Stimulated activated CD4-positive, alpha-beta T cell treated with anti-CD3 and anti-CD28 coated beads, Interleukin-1b, Interleukin-23, amount 100 ng/mL, for 4 hours (primary cell): ENCODE measurements around the gene FTSJ3.

Experiments
- DNase-seq, 2 donors: peaks; one replicate each; pipeline ENCODE4 v3.0.0-alpha.2; 2020; ENCODE audit warnings: low read depth in 2 of 2

FTSJ3 gene

DNA sequence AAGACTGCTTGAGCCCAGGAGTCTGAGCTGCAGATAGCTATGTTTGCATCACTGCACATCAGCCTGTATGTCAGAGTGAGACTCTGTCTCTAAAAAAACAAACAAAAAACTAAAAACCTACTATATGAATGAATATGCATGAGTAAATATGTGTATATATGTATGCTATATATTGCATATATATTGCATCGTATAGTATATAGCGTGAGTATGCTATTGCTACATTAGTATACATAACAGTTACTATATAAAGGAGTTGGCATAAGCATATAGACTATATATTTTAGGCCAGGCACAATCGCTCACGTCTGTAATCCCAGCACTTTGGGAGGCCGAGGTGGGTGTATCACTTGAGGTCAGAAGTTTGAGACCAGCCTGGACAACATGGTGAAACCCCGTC, 37.4 kb downstream of the FTSJ3 start:
- DNase-seq = no peak

DNA sequence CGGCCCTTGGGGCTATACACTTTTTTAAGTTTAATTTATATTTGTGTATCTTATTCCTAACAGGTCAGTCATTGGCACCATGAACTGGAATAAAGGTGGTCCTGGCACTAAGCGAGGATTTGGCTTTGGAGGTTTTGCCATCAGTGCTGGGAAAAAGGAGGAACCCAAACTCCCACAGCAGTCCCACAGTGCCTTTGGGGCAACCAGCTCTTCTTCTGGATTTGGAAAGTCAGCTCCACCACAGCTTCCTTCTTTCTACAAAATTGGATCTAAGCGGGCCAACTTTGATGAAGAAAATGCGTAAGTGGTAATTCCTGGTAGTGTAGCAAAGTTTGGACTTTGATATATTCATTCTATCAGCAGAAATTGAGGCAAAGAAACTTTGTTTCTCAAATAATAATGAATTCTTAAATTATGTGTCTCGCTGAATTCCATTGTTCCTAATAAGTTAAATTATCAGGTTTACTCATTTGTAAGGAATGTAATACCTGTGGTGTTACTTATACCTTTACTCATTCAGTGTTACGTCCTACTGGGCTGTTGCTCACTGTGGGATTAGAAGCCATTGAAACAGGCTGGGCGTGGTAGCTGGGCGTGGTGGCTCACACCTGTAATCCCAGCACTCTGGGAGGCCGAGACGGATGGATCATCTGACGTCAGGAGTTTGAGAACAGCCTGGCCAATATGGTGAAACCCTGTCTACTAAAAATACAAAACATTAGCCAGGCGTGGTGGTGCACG, 40.3 kb downstream of the FTSJ3 start:
- DNase-seq = no peak

DNA sequence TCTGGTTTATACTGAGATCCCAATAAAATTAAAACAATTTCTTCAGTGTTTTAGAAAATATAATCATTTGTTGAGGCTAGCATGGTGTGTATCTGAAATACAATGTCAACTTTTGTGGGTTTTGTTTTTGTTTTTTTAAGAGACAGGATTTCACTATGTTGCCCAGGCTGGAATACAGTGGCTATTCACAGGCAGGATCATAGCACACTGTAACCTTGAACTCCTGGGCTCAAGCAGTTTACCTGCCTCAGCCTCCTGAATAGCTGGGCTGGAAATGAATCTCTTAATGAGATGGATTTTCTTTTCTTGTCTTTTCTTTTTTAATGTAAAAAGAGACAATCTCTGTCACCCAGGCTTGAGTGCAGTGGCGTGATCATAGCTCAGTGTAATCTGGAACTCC, 41.3 kb downstream of the FTSJ3 start:
- DNase-seq = no peak

DNA sequence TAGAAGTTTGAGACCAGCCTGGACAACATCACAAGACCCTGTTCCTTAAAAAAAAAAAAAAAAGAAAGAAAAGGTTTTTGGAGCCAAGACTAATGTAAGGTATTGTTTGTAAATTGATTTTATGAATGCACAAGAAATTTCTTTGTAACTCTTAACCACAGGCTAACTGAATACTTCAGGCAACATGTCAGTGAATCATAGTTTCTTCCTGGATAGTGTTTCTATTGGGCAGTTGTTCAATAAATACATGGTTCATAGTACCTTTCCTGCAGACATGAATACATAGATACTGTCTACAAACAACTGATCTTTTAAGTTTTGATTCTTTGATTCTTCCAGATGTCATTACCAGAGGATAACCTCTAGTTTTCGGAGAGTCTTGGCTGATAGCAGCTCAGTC, 41.9 kb downstream of the FTSJ3 start:
- no peak for DNase-seq

DNA sequence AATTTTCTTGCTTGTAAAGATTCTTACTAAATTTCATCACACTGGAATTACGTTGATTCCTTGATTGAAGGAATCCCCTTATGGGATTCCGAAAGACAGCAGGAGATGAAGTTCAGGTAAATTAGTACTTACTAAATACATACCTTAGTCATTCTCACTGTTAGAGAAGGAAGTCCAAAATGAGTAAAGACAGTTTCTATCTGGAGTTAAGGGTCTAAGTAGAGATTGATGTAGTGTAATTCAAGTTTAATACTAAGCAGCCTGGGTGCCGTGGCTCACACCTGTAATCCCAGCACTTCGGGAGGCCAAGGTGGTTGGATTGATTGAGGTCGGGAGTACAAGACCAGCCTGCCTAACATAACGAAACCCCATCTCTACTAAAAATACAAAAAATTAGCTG, 43.9 kb downstream of the FTSJ3 start:
- DNase-seq = no peak

DNA sequence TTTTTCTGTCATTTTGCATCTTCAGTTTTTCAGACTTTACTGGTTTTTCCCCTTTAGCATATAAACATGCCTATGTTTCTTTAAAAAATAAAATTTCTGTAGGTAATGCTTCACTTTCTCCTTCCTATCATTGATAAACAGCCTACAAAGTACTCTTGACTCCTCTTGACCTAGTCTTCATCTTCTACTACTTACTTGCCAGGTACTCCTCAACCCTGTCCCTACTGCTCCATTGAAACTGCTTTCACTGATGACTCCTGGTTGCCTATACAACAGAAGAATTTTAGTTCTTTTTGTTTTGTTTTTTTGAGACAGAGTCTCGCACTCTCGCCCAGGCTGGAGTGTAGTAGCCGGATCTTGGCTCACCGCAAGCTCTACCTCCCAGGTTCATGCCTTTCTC, 46.5 kb downstream of the FTSJ3 start:
- no peak for DNase-seq

DNA sequence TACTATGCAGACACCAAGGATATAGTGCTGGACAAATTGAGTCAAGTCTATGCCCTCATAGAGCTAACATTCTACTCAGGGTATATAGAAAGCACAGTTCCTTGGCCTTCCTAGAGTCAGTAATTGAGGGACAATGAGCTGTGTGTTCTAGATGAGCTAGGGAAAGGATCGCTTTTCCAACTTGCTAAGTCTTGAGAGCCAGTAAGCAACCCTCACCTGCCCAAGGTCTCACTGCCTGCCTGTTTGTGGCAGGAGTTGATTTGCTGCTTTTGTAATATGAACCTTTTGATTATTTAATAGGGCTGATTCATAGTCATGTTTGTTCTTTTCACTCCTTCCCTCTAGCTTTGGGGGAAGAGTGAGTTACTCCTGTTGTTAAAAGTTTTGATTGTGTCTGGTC, 47.0 kb downstream of the FTSJ3 start:
- no peak for DNase-seq

DNA sequence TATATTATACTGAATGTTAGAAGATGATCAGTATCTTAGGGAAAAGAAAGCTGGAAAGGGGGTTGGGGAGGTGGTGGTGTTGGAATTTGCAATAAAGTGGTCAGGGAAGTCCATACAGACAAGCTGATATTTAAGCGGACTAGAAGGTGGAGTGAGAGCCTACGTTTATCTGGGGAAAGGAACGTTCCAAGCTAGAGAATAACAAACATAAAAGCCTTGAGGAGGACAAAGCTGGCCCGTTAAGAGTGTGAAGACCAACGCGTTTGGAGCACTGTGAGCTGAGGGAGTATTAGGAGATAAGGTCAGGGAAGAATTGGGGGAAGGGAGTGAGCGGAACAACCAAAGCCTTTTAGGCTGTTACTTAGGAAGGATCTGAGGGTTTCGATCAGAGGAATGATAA, 52.0 kb downstream of the FTSJ3 start:
- no peak for DNase-seq

DNA sequence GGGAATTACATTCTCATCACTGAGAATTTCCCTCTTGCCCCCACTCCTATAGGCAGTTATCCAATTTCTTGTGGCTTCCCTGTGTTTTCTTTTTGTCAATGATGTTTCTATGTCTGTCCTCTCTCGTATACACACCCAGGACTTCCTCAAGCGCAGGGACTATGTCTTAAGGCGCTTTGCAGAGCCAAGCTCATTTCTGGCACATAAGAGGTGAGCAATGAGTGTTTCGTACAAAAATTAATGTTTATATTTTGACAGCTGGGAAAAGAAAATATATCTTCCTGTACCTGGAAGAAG, 52.5 kb downstream of the FTSJ3 start:
- DNase-seq = no peak

DNA sequence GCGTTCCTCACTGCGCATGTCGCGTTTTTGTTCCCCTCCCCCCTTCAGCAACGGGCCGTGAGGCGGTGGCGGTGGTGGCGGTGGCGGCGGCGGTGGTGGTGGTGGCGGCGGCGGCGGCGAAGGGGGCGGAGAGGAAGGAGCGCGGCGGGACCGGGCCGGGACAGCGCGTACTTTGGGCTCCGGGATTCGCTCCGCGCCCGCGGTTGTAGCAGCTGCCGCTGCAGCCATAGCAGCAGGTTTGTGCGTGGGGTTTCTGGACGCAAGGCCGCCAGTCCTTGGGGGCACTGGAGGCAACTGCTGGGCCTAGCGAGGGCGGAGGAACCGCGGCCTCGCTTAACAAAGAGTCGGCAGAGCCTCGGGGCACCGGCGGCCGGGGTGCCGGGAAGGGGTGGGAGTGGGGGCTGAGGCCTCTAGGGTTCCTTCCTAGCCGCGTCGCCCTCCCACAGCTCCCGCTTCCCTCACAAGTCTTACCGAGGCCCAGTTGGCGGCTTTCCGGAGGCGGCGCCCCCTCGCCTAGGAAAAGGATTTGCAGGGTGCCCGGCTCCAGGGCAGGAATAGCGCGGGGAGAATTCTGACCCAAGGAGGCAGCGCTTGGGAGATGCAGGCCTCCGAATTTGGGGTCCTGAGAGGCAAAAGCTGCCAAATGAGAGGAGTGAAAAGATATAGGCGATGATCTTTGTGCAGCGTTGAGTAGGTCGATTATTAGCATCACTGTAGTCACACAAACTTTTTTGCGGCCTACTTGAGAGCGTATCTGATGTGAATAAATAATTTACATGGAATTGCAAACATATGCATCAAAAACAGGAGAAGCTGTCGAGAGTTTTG, 53.1 kb downstream of the FTSJ3 start, which contains the start of gene DDX42:
DDX42 (plus strand) TSS at position 30 of the 828 bp plus-strand sequence. CDS start 12,880 bp downstream, outside the sequence.
- DNase-seq = peak in 1 of 2 donors; percentile 84

DNA sequence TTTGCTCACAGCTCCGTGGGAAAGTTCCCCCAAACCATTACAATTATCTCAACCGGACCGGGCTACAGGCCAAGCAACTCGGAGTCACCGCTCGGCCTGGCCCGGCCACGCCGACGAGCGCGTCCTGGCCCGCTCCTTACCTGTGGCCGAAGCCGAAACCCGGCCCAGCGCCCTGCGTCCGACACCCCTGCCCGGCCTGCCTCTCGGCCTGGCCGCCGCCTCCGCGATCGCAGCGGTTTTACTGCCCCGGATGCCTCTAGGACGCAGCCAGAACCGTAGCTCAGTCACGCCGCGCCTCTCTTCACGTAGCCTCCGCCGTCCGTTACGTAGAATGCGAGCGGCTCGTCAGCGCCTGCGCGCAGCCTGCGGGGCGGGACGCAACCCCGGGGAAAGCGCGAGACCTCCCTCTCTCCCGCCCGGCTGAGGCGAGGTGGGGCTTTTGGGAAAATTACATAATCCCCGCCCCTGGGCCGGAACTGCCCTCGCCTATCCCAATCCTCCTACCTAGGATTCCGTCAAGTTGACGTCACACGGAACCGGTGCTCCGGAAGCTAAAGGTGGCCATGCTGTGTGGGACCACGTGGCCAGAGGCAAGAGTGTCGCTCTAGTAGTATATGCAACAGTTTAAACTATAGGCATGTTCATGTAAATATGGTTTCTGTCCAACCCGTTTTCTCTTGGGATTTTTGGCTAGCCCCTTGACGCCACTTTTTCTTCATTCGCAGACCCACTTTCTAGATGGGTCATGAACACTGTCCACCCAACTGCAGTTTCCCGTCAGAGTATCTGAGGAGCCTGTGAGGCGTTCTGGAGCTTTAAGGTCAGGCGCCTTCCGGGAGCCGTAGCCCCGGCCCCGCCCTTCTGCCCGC, 54.0 kb downstream of the FTSJ3 start, which contains the start of gene CCDC47:
CCDC47 (minus strand) TSS at position 326 of the 869 bp plus-strand sequence. CDS start 7,422 bp downstream, outside the sequence.
- peak; percentile 92 to 96 for DNase-seq

DNA sequence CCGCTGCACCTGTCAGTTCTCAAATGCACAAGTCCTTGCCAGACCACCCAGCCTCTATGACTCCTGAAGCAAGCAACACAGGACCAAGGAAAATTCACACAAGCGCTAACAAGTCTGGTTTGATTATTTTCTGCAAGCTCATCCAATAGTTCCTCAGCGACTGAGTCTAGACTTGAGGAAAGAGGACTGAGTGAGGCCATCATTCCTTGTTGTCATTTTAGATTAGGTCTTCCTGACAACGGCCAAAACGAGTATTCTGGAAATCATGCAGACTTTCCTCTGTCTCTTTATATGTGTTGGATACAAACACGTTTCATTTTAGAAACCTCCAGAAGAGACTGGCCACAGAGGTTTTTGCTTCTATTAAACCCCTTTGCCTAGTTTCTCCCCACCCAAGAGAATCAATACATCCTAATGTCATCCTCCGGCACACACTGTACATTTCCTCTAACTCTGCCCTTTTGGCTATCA, 54.6 kb downstream of the FTSJ3 start:
- DNase-seq = no peak
